Measurements from ENCODE around the gene SLC30A3.

- TF ChIP-seq REST (IDR thresholded peaks at IDR 0.05; ENCODE audit: borderline replicate concordance): no peak
- TF ChIP-seq EZH2 (IDR thresholded peaks at IDR 0.05; ENCODE audit: borderline replicate concordance, insufficient read depth, low read length, poor library complexity, severe bottlenecking): no peak
- no peak for TF ChIP-seq SMC3 (conservative IDR thresholded peaks at IDR 0.05; ENCODE audit: poor library complexity)
- TF ChIP-seq CTCF (IDR thresholded peaks at IDR 0.05; ENCODE audit: poor library complexity, severe bottlenecking): no peak
- TF ChIP-seq RAD21 (conservative IDR thresholded peaks at IDR 0.05): no peak
Observed at GRCh38 chr2:27203741-27204140, 59.1 kb downstream of the SLC30A3 start.

All from neural cell (in vitro differentiated cells).